OCI-LY1 (cell line): Measurements from ENCODE around the gene TMEM218.

Experiments used
- CTCF ChIP-seq: fragments of 200-600 bp; sonication (generic), shearing (Covaris generic); IDR thresholded peaks from 2 replicates; pipeline ENCODE4 v1.5.1; 2017; ENCODE audit warnings: mild to moderate bottlenecking, antibody characterized with exemption, low read length, moderate library complexity, mixed read lengths
- EZH2 ChIP-seq: fragments of 200-600 bp; sonication (generic), shearing (Covaris generic); IDR thresholded peaks from 2 replicates; pipeline ENCODE4 v1.8.0; 2017; ENCODE audit warnings: borderline replicate concordance, mixed run types, mild to moderate bottlenecking, antibody characterized with exemption, low read length, moderate library complexity, mixed read lengths

- TF ChIP-seq CTCF (no peak), EZH2 (no peak)
Measured at GRCh38 chr11:125074511-125075241, 36.8 kb downstream of the TMEM218 start.
